AG08395 (cell line): ENCODE data around the gene C1S.
A peak's percentile ranks its signal among the peaks of the same experiment; 100 is the strongest.
"Not testable (repeated sequence)": the region's sequence is repeated elsewhere in the genome, so short reads cannot be mapped to it uniquely, and the experiment has no call there.

Experiments used
- DNase-seq: peaks from one replicate; pipeline ENCODE4 v3.0.0; 2012; ENCODE audit warnings: mixed read lengths, low spot score

C1S gene

GRCh38 chr12:7060353-7060954 lies at the start of gene C1S:
TSS of gene C1S (plus strand) at chr12:7060718. CDS start at chr12:7061913, 1,195 bp downstream.
- peak; percentile 99 for DNase-seq

GRCh38 chr12:7011398-7011797 lies 49.1 kb upstream of the C1S start:
- not testable (repeated sequence) for DNase-seq

DNA sequence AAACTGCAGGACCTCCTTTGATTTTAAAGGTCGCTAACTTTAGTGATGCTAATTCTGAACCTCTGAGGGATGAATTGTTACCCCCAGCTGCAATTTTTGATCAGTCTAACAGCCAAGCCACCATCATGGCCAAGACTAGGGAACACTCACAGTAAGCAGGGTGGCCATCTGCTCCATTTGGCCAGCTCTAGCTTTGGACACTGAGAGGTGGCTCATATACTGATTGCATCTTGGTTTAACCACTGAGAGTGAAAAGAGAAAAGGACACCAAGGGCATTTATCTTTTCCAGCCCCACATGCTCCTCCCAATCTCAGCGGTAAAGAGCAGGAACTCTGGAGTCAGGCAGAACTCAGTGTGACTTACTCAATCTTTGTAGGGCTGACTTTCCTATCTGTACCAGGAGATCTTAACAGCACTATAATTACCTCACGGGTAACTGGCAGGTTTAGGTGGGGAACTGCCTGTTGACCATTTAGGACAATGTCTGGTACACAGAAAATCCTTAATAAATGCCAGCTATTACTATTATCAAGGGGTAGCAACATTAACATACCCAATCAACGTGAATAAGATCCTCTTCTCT lies 48.4 kb upstream of the C1S start:
- no peak for DNase-seq

- no peak for DNase-seq
Measured at GRCh38 chr12:7013101-7013500, 47.4 kb upstream of the C1S start.

DNA sequence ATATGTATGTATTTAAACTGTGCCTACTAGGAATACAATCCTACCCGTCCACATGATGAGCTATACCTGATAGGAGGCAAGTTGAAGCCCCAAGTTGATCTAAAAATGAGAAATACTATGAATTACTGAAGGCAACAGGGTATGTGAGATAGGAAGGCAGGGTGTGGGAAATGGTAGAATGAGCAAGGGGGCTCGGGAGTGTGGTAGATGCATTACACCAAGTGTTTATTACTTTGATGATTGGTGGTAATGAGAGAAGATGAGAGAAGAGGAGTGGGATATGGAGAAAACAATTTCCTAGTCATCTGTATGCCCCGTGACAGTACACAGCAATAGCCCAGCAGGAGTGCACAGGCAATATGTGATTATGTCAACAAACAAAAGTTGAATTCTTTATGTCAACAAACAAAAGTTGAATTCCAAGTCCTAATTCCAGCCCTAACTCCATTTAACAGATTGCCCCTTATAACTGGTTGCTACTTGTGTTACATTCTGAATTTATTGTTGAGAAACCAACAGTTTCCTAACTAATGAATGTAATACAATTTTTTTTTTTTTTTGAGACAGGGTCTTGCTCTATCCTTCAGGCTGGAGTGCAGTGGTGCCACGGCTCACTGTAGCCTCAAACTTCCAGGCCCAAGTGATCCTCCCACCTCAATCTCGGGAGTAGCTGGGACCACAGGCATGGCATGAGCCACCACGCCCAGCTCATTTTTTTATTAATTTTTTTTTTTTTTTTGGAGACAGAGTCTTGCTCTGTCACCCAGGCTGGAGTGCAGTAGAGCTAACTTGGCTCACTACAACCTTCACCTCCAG lies 44.8 kb upstream of the C1S start:
- no peak for DNase-seq

GRCh38 chr12:7016958-7017571 lies 43.5 kb upstream of the C1S start:
- DNase-seq = no peak

- peak; percentile 8 for DNase-seq
Measured at GRCh38 chr12:7017870-7018349, 42.6 kb upstream of the C1S start.

GRCh38 chr12:7018350-7019042 lies 42.0 kb upstream of the C1S start, which contains the start of gene LPCAT3:
TSS of gene LPCAT3 (minus strand) at chr12:7018476. CDS start at chr12:7018424, 52 bp downstream.
- DNase-seq = peak; percentile 98

- DNase-seq = no peak
Measured at GRCh38 chr12:7019043-7019569, 41.4 kb upstream of the C1S start.

GRCh38 chr12:7021956-7022355 lies 38.6 kb upstream of the C1S start:
- no peak for DNase-seq

- DNase-seq = no peak
Measured at GRCh38 chr12:7023114-7023513, 37.4 kb upstream of the C1S start.

GRCh38 chr12:7026854-7027253 lies 33.7 kb upstream of the C1S start:
- no peak for DNase-seq

DNA sequence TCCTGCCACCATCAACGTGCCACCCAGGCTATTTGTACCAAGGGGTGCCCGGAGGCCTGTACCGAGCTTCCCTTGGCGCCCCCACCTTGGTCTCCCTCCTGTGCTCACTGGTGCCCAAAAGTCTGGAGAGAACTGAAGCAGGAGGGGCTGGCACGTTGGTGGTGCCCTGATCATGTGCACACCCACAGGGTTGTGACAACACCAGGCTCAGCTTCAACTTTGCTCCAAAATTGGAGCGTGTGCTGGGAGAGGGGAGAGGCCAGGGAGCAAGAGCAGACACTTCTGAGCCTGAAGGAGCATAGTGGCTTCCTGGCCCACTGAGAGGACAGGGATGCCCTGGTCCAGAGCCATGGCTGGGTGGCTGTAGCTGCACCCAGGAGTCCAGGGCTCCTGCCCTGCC lies 29.2 kb upstream of the C1S start:
- DNase-seq = no peak

DNA sequence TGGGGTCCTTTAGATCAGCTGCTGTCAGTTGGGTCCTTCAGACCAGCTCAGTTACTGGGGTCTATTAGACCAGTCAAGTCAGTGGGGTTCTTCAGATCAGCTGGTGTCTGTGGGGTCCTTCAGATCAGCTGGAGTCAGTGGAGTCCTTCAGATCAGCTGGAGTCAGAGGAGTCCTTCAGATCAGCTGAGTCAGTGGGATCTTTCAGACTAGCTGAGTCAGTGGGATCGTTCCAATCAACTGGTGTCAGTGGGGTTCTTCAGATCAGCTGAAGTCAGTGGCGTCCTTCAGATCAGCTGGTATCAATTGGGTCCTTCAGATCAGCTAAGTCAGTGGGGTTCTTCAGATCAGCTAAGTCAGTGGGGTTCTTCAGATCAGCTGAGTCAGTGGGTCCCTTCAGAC lies 27.5 kb upstream of the C1S start:
- no peak for DNase-seq

DNA sequence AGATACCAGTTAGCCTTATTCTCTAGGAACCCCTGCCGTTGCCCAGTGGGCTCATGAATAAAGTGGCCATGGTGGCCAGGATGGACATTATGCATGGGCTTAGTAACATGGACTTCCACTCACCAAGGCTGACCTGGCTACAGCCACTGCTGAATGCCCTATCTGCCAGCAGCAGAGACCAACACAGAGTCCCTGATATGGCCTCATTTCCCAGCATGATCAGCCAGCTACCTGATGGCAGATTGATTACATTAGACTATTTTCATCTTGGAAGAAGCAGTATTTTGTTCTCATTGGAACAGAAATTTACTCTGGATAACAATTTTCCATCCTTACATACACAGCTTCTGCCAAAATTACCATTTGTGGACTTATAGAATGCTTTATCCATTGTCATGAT lies 26.1 kb upstream of the C1S start:
- no peak for DNase-seq

DNA sequence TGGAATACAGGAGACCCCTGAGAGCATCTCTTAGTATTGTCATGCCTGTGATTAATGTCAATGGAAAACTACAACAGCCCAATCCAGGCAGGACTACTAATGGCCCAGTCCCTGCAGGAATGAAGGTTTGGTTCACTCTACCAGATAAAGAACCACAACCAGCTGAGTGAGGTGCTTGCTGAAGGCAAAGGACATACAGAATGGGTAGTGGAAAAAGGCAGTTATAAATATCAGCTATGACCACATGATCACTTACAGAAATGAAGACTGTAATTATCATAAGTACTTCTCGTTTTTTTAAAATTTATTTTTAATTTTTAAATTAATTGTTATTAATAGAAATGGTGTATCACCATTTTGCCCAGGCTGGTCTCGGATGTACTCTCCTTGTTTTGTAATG lies 25.1 kb upstream of the C1S start:
- DNase-seq = no peak

- not testable (repeated sequence) for DNase-seq
Measured at GRCh38 chr12:7037411-7037810, 23.1 kb upstream of the C1S start.

DNA sequence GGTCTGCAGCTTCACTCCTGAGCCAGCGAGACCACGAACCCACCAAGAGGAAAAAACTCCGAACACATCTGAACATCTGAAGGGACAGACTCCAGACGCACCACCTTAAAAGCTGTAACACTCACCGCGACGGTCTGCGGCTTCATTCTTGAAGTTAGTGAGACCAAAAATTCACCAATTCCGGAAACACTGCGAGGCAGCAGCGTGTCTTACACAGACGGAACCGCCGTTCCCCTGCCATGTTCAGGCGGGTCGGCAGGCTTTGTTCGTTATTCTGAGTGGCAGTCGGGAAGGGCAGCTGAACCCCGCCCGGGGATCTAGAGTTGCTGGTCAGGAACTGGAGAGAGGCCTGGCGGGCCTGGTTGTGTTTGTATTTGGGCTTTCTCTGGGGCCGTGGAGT lies 21.9 kb upstream of the C1S start:
- no peak for DNase-seq

GRCh38 chr12:7039403-7039802 lies 21.1 kb upstream of the C1S start:
- no peak for DNase-seq

GRCh38 chr12:7042842-7043241 lies 17.7 kb upstream of the C1S start:
- DNase-seq = peak; percentile 51

GRCh38 chr12:7045913-7046312 lies 14.6 kb upstream of the C1S start:
- no peak for DNase-seq
